Measurements from ENCODE around the gene FGD5. TPM values are rescaled to one million over a fixed set of nuclear protein-coding genes. Genes with fewer than 3 reads are reported as not detected.
A peak's percentile ranks its signal among the peaks of the same experiment; 100 is the strongest.

The FGD5 gene
- total and polyA plus RNA-seq, 9 of the 15 experiments (the other 6 are each of a cell fraction or from before 2014, with no cell fraction given) = 0.18 TPM; not detected in 8

- Histone ChIP-seq H3K4me2 (ENCODE audit: insufficient read depth, low read length) (no peak overlapping the region), H3K27ac (ENCODE audit: extremely low read depth, low read depth, low read length) (no peak overlapping the region), H3K9me1 (ENCODE audit: control insufficient read depth, insufficient read depth, low read length) (no peaks in the 10 kb centered on the region), H3K79me2 (ENCODE audit: control insufficient read depth, insufficient read depth, low read length) (peaks cover 5% of the 10 kb centered on the region; the same call in 1 of the 3 replicates), H3K9ac (ENCODE audit: insufficient read depth in 1 of 2, low read depth in 2 of 2, low read length in 2 of 2) (no peak overlapping the region), H2AFZ (ENCODE audit: low read depth, low read length) (no peak overlapping the region), H4K20me1 (replicated peaks; ENCODE audit: control insufficient read depth, insufficient read depth, low read length) (no peaks in the 10 kb centered on the region), H3K4me1 (replicated peaks in 1 of 2; ENCODE audit: control insufficient read depth in 2 of 2, insufficient read depth in 2 of 2, low read length in 2 of 2) (no peaks in the 10 kb centered on the region; a peak in 2 of 5 replicates), H3K36me3 (ENCODE audit: control insufficient read depth, insufficient read depth, low read length) (peaks cover 4% of the 10 kb centered on the region; the same call in 1 of the 3 replicates), H3K4me3 (no peak overlapping the region), H3K27me3 (ENCODE audit: control insufficient read depth in 2 of 2, insufficient read depth in 2 of 2, low read length in 2 of 2) (no peaks in the 10 kb centered on the region), H3K9me3 (replicated peaks; ENCODE audit: control insufficient read depth, insufficient read depth, low read depth, low read length) (no peaks in the 10 kb centered on the region)
- intact Hi-C loops (cut with micrococcal nuclease) (no loop called here), in situ Hi-C loops (cut with MboI) (no loop called here)
- 39% methylated on average over 4 of the region's 4 CpGs for WGBS (ENCODE audit: insufficient coverage, low coverage, missing lambda C conversion rate)
- ATAC-seq = peak; percentile 46; the same call in 2 of the 3 replicates
- TF ChIP-seq POLR2AphosphoS5 (IDR thresholded peaks at IDR 0.05; ENCODE audit: control insufficient read depth, insufficient read depth, low read depth, low read length) = no peak
- TF ChIP-seq, protein P1, sequence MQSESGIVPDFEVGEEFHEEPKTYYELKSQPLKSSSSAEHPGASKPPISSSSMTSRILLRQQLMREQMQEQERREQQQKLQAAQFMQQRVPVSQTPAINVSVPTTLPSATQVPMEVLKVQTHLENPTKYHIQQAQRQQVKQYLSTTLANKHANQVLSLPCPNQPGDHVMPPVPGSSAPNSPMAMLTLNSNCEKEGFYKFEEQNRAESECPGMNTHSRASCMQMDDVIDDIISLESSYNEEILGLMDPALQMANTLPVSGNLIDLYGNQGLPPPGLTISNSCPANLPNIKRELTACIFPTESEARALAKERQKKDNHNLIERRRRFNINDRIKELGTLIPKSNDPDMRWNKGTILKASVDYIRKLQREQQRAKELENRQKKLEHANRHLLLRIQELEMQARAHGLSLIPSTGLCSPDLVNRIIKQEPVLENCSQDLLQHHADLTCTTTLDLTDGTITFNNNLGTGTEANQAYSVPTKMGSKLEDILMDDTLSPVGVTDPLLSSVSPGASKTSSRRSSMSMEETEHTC (IDR thresholded peaks at IDR 0.05) = no peak
- TF ChIP-seq HSF4 (CRISPR knock-in tag; IDR thresholded peaks at IDR 0.05; ENCODE audit: borderline replicate concordance) = no peak
- TF ChIP-seq KLF13 (tag; IDR thresholded peaks at IDR 0.05; ENCODE audit: borderline replicate concordance, low read depth) = no peak
- no peak for TF ChIP-seq DLX4 (CRISPR knock-in tag; IDR thresholded peaks at IDR 0.05)
- TF ChIP-seq CAMTA2 (CRISPR knock-in tag; conservative IDR thresholded peaks at IDR 0.05) = no peak
- TF ChIP-seq SPI1 (IDR thresholded peaks at IDR 0.05; ENCODE audit: borderline replicate concordance, low read depth, low read length) = peak; percentile 31; the same call in 1 of the 2 replicates
- no peak for FAIRE-seq
- BruUV-seq (replicated peaks) = no TSS peak
- no peak for DNase-seq (ENCODE audit: extremely low read depth in 1 of 4, low spot score in 3 of 4)
- ChIA-PET POLR2A (interaction anchor here (0.7 to 1.6 kb wide), 4 partner anchors 10 to 706 kb away, joined by 3 to 4 read pairs (median 4); no protein-coding TSS in a partner anchor), CTCF (ENCODE audit: low intra/inter-chr PET ratio) (no interaction called here)
These were observed 161.9 kb downstream of the FGD5 start for GRCh38 chr3:14980689-14981088.

Other genes starting within 250 kb of the FGD5 start
- gene CCDC174, start 167.2 kb upstream of the FGD5 start, total RNA-seq (2014; rRNA removed) = 18.7 and 20.8 TPM in 2 replicates
- 31.0 and 33.7 TPM in 2 replicates for gene CCDC174, start 167.2 kb upstream of the FGD5 start, total RNA-seq (2014; rRNA removed; fragmentation: Illumina TruSeq; extraction: Trizol)
- gene CCDC174, start 167.2 kb upstream of the FGD5 start, total RNA-seq (2015; rRNA removed; fragmentation: Illumina TruSeq; extraction: Trizol) = 24.8 and 28.5 TPM in 2 replicates
- 18.7 and 19.8 TPM in 2 replicates for gene CCDC174, start 167.2 kb upstream of the FGD5 start, total RNA-seq (2021)
- gene CCDC174, start 167.2 kb upstream of the FGD5 start, polyA plus RNA-seq (2011; rRNA removed) = 7.4 and 9.5 TPM in 2 replicates
- 24.9 and 31.6 TPM in 2 replicates for gene CCDC174, start 167.2 kb upstream of the FGD5 start, polyA plus RNA-seq (2014; fragmentation: Illumina TruSeq; extraction: Trizol)
- gene CCDC174, start 167.2 kb upstream of the FGD5 start, polyA plus RNA-seq (2014; fragmentation: Nextera tagmentation; extraction: Ambion mirVana) = 10 to 100 TPM; 34.9 to 41.0 TPM
- 16.9 and 22.8 TPM in 2 replicates for gene CCDC174, start 167.2 kb upstream of the FGD5 start, polyA plus RNA-seq (2014; rRNA removed)
- gene C3orf20, start 143.8 kb upstream of the FGD5 start, total RNA-seq (2014; rRNA removed) = not detected in 2 replicates
- gene C3orf20, start 143.8 kb upstream of the FGD5 start, total RNA-seq (2014; rRNA removed; fragmentation: Illumina TruSeq; extraction: Trizol) = not detected in 2 replicates
- 0.04 TPM in 1 of 2 replicates, not detected in the other for gene C3orf20, start 143.8 kb upstream of the FGD5 start, total RNA-seq (2015; rRNA removed; fragmentation: Illumina TruSeq; extraction: Trizol)
- not detected in 2 replicates for gene C3orf20, start 143.8 kb upstream of the FGD5 start, total RNA-seq (2021)
- gene C3orf20, start 143.8 kb upstream of the FGD5 start, polyA plus RNA-seq (2011; rRNA removed) = 0.15 TPM in 1 of 2 replicates, not detected in the other
- gene C3orf20, start 143.8 kb upstream of the FGD5 start, polyA plus RNA-seq (2014; fragmentation: Illumina TruSeq; extraction: Trizol) = not detected in 2 replicates
- gene C3orf20, start 143.8 kb upstream of the FGD5 start, polyA plus RNA-seq (2014; fragmentation: Nextera tagmentation; extraction: Ambion mirVana) = not detected
- gene C3orf20, start 143.8 kb upstream of the FGD5 start, polyA plus RNA-seq (2014; rRNA removed) = not detected in 2 replicates
- gene NR2C2, start 128.6 kb downstream of the FGD5 start, total RNA-seq (2014; rRNA removed) = 10.8 and 17.3 TPM in 2 replicates
- 17.7 and 18.7 TPM in 2 replicates for gene NR2C2, start 128.6 kb downstream of the FGD5 start, total RNA-seq (2014; rRNA removed; fragmentation: Illumina TruSeq; extraction: Trizol)
- 14.6 and 15.8 TPM in 2 replicates for gene NR2C2, start 128.6 kb downstream of the FGD5 start, total RNA-seq (2015; rRNA removed; fragmentation: Illumina TruSeq; extraction: Trizol)
- 32.9 and 33.0 TPM in 2 replicates for gene NR2C2, start 128.6 kb downstream of the FGD5 start, total RNA-seq (2021)
- 17.3 and 21.8 TPM in 2 replicates for gene NR2C2, start 128.6 kb downstream of the FGD5 start, polyA plus RNA-seq (2011; rRNA removed)
- 20.4 and 22.3 TPM in 2 replicates for gene NR2C2, start 128.6 kb downstream of the FGD5 start, polyA plus RNA-seq (2014; fragmentation: Illumina TruSeq; extraction: Trizol)
- 1 to 10 TPM; 6.1 to 6.4 TPM for gene NR2C2, start 128.6 kb downstream of the FGD5 start, polyA plus RNA-seq (2014; fragmentation: Nextera tagmentation; extraction: Ambion mirVana)
- 13.9 and 18.0 TPM in 2 replicates for gene NR2C2, start 128.6 kb downstream of the FGD5 start, polyA plus RNA-seq (2014; rRNA removed)
- 78.2 and 98.6 TPM in 2 replicates for gene MRPS25, start 246.4 kb downstream of the FGD5 start, total RNA-seq (2014; rRNA removed)
- gene MRPS25, start 246.4 kb downstream of the FGD5 start, total RNA-seq (2014; rRNA removed; fragmentation: Illumina TruSeq; extraction: Trizol) = 75.1 and 77.8 TPM in 2 replicates
- 75.2 and 90.2 TPM in 2 replicates for gene MRPS25, start 246.4 kb downstream of the FGD5 start, total RNA-seq (2015; rRNA removed; fragmentation: Illumina TruSeq; extraction: Trizol)
- gene MRPS25, start 246.4 kb downstream of the FGD5 start, total RNA-seq (2021) = 129 and 132 TPM in 2 replicates
- 72.6 and 105 TPM in 2 replicates for gene MRPS25, start 246.4 kb downstream of the FGD5 start, polyA plus RNA-seq (2011; rRNA removed)
- gene MRPS25, start 246.4 kb downstream of the FGD5 start, polyA plus RNA-seq (2014; fragmentation: Illumina TruSeq; extraction: Trizol) = 86.8 and 110 TPM in 2 replicates
- 10 to 100 TPM; 34.3 to 65.1 TPM for gene MRPS25, start 246.4 kb downstream of the FGD5 start, polyA plus RNA-seq (2014; fragmentation: Nextera tagmentation; extraction: Ambion mirVana)
- 125 and 144 TPM in 2 replicates for gene MRPS25, start 246.4 kb downstream of the FGD5 start, polyA plus RNA-seq (2014; rRNA removed)

Measured in K562 (cell line).